Urinary bladder (tissue), 4 donors: Measurements from ENCODE around the gene RNF214. TPM values are rescaled to one million over a fixed set of nuclear protein-coding genes. Genes with fewer than 3 reads are reported as not detected.
A peak's percentile ranks its signal among the peaks of the same experiment; 100 is the strongest.
"Not testable (repeated sequence)": the region's sequence is repeated elsewhere in the genome, so short reads cannot be mapped to it uniquely, and the experiment has no call there.

Experiments
- DNase-seq: peaks from one replicate; pipeline ENCODE4 v3.0.0-alpha.2; 2015; ENCODE audit errors: extremely low spot score
- H3K27ac ChIP-seq: one replicate; pipeline ENCODE4 v1.5.1; 2013; ENCODE audit warnings: low read depth, mild to moderate bottlenecking, moderate library complexity
- H3K36me3 ChIP-seq: one replicate; pipeline ENCODE4 v1.6.1; 2013; ENCODE audit warnings: mild to moderate bottlenecking, moderate library complexity; ENCODE audit not compliant: insufficient read depth
- H3K4me1 ChIP-seq: one replicate; pipeline ENCODE4 v1.6.1; 2013; ENCODE audit warnings: mild to moderate bottlenecking, moderate library complexity; ENCODE audit not compliant: insufficient read depth
- H3K4me3 ChIP-seq: one replicate; pipeline ENCODE4 v1.5.1; 2013; ENCODE audit warnings: low read depth, low read length
- WGBS: extraction: QIAGEN DNeasy Blood & Tissue Kit; methylation state at CpG from one replicate; pipeline ENCODE4 v1.1.7; 2013; 5-methylcytosine and 5-hydroxymethylcytosine counted together
- polyA plus RNA-seq: library from polyadenylated mRNA; stranded (reverse); fragments of 200-250 nt; gene quantifications from one replicate; pipeline ENCODE4 v1.2.3, GENCODE V29; 2013
- small RNA-seq: library from RNA; depleted of rRNA; stranded (forward); fragments of <200 nt; gene quantifications from one replicate; pipeline ENCODE3, GENCODE V24; 2014
- total RNA-seq: library from RNA; depleted of rRNA; stranded (reverse); fragments of >200 nt; gene quantifications from one replicate; pipeline ENCODE4 v1.2.3, GENCODE V29; 2014
- donor health status: healthy with polysubstance abuse.
- donor health status: healthy.

The RNF214 gene
- total and polyA plus RNA-seq, 2 donors, result 14.5 to 15.2 TPM

DNA sequence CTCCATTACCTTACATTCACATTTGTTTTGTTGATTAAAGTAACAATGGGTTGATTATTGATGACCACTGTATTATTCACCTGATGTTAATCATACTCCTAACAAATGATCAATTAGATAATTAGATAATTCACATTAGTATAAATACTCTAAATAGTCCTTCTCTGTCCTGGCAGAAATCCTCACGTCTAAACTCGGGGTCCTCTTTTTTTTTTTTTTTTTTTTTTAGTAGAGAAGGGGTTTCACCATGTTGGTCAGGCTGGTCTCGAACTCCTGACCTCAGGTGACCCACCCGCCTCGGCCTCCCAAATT lies 94.7 kb downstream of the RNF214 start:
- H3K4me1 ChIP-seq, H3K4me3 ChIP-seq, DNase-seq, H3K27ac ChIP-seq, H3K36me3 ChIP-seq: not testable (repeated sequence)
- 8% methylated on average over 5 of the region's 5 CpGs for WGBS

DNA sequence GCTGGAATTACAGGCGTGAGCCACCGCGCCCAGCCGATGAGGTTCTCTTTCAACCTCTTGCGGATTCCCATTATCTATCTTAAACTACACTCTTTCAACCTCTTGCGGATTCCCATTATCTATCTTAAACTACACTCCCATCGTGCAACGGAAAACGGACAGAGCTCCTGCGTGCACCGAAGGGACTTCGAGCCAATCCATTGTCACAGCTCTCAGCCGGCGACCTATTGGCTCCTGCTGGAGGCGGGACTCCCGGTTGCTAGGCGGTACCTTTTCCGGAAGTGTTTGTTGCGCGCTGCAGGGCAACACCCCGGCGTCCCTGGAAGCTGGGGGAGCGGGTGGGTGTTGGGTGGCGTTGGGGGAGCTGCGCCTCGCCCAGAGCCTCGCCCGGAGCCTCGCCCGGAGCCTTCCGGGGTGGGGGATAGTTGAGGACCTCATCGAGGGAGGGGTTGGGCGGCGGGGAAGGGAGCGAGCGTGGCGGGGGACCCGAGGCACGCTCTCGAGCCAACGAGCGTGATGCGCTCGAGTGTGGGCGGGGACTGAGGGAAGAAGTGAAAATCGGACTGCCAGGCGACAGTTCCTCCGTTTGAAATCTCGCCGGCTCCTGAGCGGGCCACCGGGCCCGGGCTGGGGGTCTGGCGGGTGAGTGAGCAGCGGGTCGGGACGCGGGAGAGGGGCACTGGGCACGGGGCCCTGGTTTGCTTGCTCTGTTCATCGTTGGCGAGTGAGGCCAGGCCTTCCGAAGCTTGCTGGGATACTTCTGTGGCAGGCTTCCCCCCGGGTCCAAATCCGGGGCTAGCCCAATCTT lies 95.3 kb downstream of the RNF214 start, which contains the start of gene CEP164:
CEP164 (plus strand) TSS at position 288 of the 808 bp plus-strand sequence. CDS start 10,733 bp downstream, outside the sequence.
- Histone ChIP-seq H3K4me1 (no peaks in the 10 kb centered on the region), H3K4me3 (peak within 1 kb of the TSS; percentile 68), H3K36me3 (no peaks in the 10 kb centered on the region), H3K27ac (peak within 1 kb of the TSS; percentile 78)
- DNase-seq, result peak; percentile 91
- under 1% methylated on average over 64 of the region's 64 CpGs for WGBS

DNA sequence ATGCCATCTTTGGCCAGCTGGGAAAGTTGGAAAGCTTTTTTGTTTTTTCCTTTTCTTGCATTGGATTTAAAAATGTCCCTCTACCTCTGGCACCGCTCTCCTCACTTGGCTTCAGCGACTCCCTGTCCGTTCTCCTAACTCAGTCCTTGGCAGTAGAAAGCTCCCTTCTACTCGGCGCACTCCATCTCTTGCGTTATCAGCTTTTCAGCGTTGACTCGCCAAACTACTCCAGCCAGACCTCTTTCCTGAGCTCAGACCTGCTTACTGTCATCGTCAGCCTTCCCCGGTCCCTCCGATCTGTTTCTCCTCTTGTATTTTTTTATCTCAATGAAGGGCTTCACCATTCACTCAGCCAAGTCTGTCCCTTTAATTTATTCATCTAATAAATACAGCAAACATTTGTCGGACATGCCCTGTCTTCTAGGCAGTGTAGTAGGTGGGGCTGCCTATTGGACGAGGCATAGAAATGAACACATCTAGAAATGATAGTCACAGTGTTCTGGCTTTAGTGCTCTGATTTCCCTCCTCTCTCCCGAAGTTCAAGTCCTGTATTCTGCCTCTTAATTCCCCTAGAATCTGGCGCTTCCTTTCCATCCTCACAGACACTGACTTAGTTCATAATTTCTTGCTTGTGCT lies 96.0 kb downstream of the RNF214 start:
- Histone ChIP-seq H3K4me1 (no peaks in the 10 kb centered on the region), H3K36me3 (no peaks in the 10 kb centered on the region), H3K4me3 (peak overlapping the region; percentile 68), H3K27ac (peak overlapping the region; percentile 76)
- WGBS, result 4% methylated on average over 15 of the region's 15 CpGs
- DNase-seq, result no peak

DNA sequence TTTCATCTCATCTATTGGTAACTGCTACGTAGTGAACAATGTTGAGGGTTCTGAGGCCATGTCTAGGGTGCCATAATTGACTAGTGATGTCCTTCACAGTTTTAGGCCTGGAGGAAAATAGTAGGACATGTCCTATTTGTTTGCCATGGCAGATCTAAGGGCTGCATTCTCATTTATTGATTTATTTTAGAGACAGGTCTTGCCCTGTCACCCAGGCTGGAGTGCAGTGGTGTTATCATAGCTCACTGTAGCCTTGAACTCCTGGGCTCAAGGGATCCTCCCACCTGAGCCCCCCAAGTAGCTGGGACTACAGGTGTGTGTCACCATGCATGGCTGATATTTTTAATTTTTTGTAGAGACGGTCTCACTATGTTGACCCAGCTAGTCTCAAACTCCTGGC lies 100.4 kb downstream of the RNF214 start:
- 72% methylated on average over 2 of the region's 2 CpGs for WGBS
- H3K4me1 ChIP-seq, result no peaks in the 10 kb centered on the region
- H3K36me3 ChIP-seq, result no peaks in the 10 kb centered on the region
- H3K27ac ChIP-seq, result no peak overlapping the region
- no peak for DNase-seq
- H3K4me3 ChIP-seq, result no peak overlapping the region

- Histone ChIP-seq H3K36me3 (peaks cover 2% of the 10 kb centered on the region), H3K4me1 (no peaks in the 10 kb centered on the region), H3K4me3 (no peak overlapping the region), H3K27ac (no peak overlapping the region)
- WGBS, result 81% methylated on average over 9 of the region's 9 CpGs
- DNase-seq, result no peak
Observed at GRCh38 chr11:117333917-117334316, 101.4 kb downstream of the RNF214 start.

- 90% methylated on average over 6 of the region's 6 CpGs for WGBS
- DNase-seq, result no peak
- no peak overlapping the region for H3K27ac ChIP-seq
- peaks cover 2% of the 10 kb centered on the region for H3K36me3 ChIP-seq
- no peaks in the 10 kb centered on the region for H3K4me1 ChIP-seq
- no peak overlapping the region for H3K4me3 ChIP-seq
Observed at GRCh38 chr11:117334896-117335295, 102.4 kb downstream of the RNF214 start.

GRCh38 chr11:117335399-117335798 lies 102.9 kb downstream of the RNF214 start:
- DNase-seq, result no peak
- 86% methylated on average over 5 of the region's 5 CpGs for WGBS
- H3K36me3 ChIP-seq, result peaks cover 2% of the 10 kb centered on the region
- H3K4me3 ChIP-seq, result no peak overlapping the region
- H3K27ac ChIP-seq, result no peak overlapping the region
- H3K4me1 ChIP-seq, result no peaks in the 10 kb centered on the region

Small RNA genes within 50 kb of the gene (small RNA-seq; reads per million reads assigned to genes)
- not detected for gene RF00564

Other genes with a start within 250 kb of the RNF214 start
- gene SIK3, start 134.2 kb upstream of the RNF214 start, total RNA-seq, result 24.0 TPM
- gene SIK3, start 134.2 kb upstream of the RNF214 start, polyA plus RNA-seq, result 17.2 TPM
- 115 TPM for gene PAFAH1B2, start 88.4 kb upstream of the RNF214 start, total RNA-seq
- gene PAFAH1B2, start 88.4 kb upstream of the RNF214 start, polyA plus RNA-seq, result 23.9 TPM
- 19.6 TPM for gene SIDT2, start 53.9 kb upstream of the RNF214 start, total RNA-seq
- gene SIDT2, start 53.9 kb upstream of the RNF214 start, polyA plus RNA-seq, result 31.6 TPM
- 2,727 TPM for gene TAGLN, start 33.3 kb upstream of the RNF214 start, total RNA-seq
- gene TAGLN, start 33.3 kb upstream of the RNF214 start, polyA plus RNA-seq, result 17,163 TPM
- 23.7 TPM for gene PCSK7, start 598 bp upstream of the RNF214 start, total RNA-seq
- gene PCSK7, start 598 bp upstream of the RNF214 start, polyA plus RNA-seq, result 45.6 TPM
- 4.5 TPM for gene BACE1-AS, start 58.7 kb downstream of the RNF214 start, total RNA-seq
- gene BACE1-AS, start 58.7 kb downstream of the RNF214 start, polyA plus RNA-seq, result 6.0 TPM
- 19.1 TPM for gene BACE1, start 83.6 kb downstream of the RNF214 start, total RNA-seq
- gene BACE1, start 83.6 kb downstream of the RNF214 start, polyA plus RNA-seq, result 20.0 TPM
- 29.0 TPM for gene CEP164, start 95.2 kb downstream of the RNF214 start, total RNA-seq
- 17.5 TPM for gene CEP164, start 95.2 kb downstream of the RNF214 start, polyA plus RNA-seq